HG02759 (cell line): ENCODE results near the gene MAK.
"Not testable (repeated sequence)": the region's sequence is repeated elsewhere in the genome, so short reads cannot be mapped to it uniquely, and the experiment has no call there.

Experiments used
- ATAC-seq: cut with Tn5 transposase; IDR thresholded peaks from one replicate; pipeline ENCODE4 v1.9.1; 2021; ENCODE audit warnings: mild to moderate bottlenecking, moderate library complexity; ENCODE audit not compliant: unreplicated experiment

Gene MAK

DNA sequence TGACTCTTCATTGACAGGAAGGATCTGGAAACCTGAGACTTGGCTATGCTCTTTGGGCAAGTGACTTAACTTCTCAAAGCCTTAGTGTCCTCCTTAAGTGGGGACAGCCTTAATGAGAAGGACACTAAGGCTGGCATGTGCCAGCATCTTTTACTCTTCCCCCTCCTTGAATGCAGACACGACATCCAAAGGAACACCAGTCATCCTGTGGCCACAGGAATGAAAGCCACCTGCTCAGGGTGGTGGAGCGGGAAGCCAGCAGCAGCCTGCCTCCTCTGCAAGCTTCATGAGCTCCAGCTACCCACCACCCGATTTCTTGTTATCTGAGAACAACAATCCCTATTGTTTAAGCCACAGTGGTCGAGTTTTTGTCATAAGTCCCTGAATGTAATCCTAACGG, 46.2 kb downstream of the MAK start:
- no peak for ATAC-seq

DNA sequence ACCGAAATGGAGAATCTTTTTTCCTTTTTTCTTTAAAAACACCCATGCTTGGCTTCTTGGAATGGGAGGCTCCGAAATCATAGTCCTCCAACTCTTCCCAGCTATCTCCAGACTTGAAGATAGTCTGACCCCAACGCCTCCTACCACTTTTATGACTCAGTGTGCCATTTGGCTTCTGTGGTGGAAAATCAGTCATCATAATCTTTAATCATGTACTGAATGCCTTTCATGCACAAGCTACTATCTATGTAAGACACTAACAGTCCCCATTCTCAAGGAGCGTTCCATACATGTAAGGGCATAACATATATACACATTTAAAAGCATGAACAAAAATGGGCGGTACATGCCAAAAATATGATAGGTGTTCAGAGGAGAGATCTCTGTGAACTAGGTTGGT, 46.7 kb downstream of the MAK start:
- ATAC-seq, result no peak

DNA sequence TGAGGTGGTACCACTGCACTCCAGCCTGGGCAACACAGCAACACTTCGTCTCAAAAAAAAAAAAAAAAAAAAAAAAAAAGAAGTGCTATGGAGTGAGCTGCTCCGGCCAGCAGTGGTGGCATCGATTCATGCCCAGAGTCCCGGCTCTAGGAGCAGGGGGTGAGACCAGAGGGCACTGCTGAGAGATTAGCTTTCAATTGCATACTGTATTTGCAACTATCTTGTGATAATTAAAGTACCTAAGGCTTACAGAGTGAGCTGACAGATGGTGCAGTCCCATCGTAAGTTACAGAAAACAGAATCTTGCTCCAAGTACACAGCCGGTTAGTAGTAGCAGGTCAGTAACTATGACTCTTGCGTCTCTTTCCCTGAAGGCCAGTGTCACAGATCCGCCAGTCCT, 59.3 kb downstream of the MAK start:
- no peak for ATAC-seq

DNA sequence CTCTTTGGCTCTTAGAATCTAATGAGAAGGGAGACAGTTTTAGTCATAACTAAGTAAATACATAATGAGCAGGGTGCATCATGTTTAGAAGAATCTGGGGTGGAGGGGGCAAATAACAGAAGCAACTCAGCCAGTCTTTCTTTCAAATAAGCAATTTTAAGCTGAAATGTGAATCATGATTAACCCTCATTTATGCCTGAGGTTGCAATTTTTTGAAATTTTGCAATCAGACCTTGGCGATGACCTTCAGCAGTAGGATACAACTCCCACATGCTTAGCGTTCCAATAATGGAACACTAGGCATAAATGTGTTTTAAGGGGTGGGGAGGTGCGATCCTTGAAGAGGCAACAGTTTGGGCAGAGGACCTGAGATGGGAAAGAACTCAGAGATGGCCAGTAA, 60.1 kb downstream of the MAK start:
- no peak for ATAC-seq

DNA sequence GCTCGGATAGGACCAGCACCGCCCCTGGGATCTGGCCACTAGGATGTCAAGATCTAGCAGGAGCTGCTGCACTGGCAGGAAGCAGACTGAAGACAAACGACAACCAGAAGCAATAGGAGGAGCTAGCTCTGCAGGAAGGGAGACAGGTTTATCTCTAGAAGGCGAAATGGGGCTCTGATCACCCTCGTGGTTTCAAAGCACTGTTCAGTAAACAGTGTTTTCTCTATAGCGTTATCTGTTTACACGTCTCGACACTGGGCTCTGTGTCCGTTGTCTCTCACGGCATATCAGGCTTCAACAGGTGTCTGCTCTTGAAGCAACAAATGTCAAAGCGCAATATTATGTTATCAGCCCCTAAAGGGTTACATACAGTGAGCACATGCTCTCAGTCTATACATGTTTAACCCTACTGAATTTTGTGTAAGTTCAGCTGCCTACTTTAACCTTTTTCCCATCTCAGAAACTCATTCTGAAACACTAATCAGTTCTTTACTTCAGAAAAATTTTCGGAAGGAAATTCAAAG, 66.9 kb downstream of the MAK start:
- ATAC-seq, result no peak

DNA sequence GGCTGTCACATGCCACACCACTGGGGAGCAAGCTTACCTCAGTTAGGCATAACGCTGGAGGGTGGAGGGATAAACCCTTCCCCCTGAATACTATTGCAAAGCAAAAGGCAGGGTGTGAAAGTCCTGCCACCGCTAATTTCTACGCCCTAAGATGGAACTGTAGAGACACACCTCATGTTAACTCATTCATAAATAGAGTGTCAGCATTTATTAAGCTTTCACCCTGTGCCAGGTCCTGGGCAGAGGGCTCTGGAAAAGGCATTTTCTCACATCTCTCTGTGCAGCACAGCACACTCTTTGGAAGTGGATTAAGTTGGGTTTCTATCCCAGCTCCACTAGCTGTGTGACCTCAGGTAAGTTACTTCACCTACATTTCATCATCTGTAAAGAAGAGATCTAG, 68.9 kb downstream of the MAK start:
- no peak for ATAC-seq

DNA sequence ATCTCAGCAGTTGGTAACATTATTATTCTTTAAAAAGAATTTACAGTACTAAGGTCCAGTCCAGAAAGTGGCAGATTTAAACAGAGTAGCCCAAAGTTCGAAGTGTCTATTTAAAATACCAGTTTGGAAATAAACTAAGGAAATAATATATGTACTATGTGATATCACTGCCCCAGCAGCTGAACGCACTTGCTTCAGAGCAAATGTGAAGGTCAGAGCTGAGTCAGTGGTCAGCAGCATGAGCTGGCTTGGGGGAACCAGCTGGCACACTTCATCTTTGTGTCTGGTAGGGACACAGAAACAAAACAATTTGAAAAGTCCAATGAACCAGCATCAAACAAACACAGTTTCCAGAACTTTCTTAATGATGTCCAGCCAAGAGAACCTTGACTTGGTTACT, 75.3 kb downstream of the MAK start:
- ATAC-seq, result no peak

DNA sequence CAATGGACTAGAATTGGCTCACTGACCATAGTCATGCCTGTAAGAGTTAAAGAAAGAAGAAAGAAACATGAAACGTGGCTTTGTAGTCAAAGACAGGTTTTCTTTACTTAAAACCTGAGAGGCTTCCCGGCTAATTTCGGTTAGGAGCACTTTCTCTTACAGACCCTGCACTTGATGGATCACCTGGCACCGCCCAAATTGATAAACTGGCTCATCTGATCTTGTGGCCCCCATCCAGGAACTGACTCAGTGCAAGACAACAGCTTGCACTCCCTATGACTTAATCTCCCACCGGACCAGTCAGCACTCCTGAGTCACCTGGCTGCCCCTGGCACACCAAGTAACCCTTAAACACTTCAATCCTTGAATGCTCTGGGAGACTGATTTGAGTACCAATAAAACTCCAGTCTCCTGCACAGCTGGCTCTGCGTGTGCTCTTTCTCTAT, 78.4 kb downstream of the MAK start:
- ATAC-seq, result no peak

DNA sequence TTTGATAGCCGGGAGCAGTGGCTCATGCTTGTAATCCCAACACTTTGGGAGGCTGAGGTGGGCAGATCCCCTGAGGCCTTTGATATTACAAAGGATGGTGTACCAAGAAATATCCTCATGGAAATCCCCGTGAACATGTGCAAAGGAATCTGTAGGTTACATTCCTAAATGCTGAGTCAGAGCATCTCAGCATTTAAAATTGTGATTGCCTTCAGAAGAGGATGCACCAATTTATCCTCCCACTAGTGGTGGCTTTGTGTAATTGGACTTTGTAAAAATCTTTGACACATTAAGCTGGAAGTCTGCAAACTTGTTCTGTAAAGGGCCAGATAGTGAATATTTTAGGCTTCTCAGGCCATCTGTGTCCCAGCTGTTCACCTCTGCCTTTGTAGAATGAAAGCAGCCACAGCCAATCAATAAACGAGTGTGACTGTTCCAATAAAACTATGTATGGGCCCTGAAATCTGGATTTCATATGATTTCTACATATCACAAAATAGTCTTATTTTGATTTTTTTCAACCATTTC, 79.0 kb downstream of the MAK start:
- ATAC-seq, result peak; percentile 80

DNA sequence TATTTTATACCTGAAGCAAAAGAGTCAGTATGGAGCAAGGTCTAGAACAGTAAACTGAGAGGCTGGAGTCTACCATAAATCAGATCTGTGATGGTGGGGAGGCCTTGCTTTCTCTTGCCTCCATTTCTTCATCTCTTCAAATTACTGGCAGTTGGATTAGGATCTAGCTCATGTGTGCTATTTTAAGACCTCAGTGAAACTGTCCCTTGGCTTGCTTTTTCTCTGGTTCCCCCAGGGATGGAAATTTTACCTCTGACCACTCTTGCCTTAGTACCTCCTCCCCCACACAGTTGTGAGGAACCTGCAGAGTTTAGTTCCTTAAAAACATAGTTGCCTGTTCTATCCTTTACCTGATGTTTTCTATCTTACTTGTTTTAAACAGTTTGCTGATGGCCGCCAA, 82.3 kb downstream of the MAK start:
- ATAC-seq, result no peak

DNA sequence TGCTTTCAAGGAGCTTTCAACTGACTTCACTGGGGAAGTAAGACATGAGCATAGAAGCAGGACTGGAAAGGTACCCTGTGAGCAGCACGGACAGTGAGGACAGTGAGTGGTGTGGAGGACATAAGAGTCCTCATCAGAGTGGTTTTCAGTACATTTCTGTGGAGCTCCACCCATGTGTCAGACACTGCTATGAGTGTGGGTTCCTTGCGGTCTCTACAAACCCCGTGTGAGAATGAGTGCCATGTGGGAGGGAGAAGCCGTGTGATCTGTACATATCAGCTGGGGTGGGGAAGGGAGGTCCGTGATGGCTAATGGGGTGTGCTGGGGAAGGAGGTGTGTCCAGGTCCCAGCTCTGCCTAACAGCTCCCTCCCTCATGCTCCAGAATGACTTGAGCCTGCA, 86.6 kb downstream of the MAK start:
- ATAC-seq, result not testable (repeated sequence)

DNA sequence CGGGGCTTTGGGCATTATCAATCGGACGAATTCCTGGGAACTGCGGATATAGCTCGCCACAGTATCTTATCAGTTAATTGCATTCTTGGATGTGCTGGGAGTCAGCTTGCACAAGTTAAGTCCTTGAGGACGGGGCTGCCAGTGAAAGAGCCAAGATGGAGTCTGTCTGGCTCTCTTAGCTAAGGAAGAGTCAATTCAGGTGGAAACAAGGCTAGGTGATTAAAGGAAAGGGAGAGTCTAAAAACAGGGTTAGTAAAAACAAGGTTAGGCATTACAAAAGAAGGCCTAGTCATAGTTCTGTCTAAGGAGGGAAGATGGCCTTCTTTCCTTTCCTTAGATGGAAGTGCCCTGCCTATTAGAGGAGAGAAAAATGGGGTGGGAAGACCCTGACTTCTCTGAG, 87.8 kb downstream of the MAK start:
- not testable (repeated sequence) for ATAC-seq

DNA sequence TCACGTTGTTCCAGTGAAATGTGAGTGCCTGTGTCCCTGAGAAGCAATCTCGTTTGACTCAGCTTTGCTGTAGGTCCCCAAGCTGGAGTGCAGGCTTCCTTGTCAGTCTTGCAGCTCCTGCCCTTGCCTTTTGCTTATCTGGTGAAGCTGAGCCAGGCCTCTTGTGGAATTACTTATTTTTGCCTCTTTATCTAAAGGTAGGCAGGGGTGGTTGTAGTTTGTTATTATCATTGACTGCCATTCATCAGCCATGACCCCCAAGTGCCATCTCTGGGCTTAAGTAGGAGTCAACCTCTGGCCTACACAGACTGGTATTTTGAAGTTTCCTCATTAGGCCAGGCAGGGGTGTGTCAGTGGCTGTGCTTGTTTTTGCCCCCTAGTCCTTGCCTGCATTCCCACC, 88.6 kb downstream of the MAK start:
- ATAC-seq, result no peak

DNA sequence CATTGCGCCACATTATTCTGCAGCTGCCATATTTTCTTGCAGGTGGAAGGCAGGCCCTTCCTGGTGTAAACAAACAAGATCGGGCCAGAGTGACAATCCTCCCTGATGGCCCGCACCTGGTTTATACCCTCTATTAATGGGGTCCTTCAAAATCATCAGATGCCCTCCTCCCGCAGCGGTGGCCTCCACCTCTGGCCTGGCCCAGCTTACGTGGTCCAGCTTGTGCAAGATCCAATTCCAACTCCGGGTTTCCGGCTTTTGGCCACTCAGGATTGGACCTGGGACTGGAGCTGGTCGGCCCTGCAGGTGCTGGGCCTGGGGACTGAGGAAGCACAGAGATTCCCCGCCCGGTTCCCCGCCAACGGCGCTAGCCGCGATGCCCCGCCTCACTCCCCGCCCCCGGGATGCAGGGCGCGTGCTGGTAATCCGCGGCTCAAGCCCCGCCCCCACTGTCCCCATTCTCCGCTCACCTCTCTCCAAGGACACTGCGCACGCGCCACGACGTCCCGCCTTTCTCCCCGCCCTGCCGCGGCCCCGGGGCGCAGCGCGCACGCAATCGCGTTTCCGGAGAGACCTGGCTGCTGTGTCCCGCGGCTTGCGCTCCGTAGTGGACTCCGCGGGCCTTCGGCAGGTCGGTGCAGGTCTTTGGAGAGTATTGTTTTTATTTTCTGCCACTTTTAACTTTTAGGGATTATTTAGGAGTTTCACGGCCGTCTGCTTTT, 90.9 kb downstream of the MAK start, which contains the start of gene TMEM14B:
Gene TMEM14B (plus strand): TSS at position 555 of the 722 bp plus-strand sequence. CDS start 1,441 bp downstream, outside the sequence.
- peak; percentile 98 for ATAC-seq

DNA sequence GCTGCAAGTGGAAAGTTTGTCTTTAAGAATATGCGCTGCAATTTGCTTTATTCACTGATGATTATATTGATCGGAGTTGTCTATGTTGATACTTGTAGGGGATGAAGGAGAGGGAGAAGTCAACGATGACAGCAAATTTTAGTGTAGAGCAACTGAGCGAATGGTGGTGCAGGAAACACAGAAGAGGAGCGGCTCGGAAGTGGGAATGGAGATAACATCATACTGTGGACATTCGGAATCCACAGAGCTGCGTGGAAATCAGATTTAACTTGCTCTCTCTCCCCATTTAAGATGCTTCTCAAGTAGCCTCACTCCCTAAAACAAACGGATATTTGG, 91.5 kb downstream of the MAK start:
- no peak for ATAC-seq

DNA sequence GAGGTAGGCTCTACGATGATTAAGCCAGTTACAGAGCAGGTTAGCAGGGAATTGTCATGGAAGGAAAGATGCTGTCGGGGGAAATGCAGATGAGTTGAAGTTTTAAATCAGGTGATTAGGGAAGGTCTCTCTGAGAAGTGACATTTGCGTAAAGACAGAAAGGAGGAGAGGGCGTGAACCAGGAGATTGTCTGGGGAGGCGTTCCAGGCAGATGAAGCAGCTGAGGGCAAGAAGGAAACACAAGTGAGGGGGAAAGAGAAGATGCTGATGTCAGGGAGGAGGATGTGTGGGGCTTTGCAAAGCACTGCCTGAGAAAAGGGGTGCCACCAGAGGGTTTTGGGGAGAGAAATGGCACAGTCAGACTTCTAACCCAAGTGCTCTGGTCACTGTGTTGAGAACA, 93.2 kb downstream of the MAK start:
- no peak for ATAC-seq

DNA sequence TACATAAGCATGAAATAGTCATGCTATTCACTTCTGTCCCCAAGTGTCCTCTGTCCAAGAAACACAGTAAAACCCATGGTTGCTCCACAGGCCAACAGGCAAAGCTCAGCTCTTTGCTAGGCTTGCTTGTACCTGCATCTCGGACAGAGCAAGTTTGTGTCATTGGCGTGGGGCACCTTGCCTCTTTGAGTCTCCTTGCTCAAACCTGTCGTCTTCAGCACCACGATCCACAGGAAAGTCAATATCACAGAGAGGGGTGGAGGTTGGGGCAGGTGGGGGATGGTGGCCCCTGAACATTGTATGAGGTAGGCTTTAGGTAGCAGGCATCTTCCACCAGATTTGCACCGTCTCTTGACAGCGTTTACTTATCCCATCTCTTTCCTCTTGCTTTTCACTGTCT, 94.8 kb downstream of the MAK start:
- ATAC-seq, result no peak

DNA sequence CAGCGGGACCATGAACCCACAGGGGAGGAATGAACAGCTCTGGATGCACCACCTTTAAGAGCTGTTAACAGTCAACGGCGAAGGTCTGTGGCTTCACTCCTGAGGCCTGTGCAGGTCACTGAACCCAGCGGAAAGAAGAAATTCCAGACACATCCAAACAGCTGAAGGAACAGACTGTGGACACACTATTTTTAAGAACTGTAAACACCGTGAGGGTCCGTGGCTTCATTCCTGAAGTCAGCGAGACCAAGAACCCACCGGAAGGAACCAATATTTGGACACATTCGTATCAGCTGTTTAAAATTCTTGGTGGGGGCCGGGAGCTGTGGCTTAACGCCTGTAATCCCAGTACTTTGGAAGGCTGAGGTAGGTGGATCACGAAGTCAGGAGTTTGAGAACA, 96.1 kb downstream of the MAK start:
- no peak for ATAC-seq

DNA sequence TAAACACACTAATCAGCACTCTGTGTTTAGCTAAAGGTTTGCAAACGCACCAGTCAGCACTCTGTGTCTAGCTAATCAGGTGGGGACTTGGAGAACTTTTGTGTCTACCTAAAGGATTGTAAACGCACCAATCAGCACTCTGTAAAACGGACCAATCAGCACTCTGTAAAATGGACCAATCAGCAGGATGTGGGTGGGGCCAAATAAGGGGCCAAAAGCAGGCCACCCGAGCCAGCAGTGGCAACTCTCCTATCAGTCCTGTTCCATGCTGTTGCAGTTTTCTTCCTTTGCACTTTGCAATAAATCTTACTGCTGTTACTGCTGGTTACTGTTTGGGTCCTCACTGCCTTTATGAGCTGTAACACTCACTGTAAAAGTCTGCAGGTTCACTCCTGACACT, 96.7 kb downstream of the MAK start:
- not testable (repeated sequence) for ATAC-seq

DNA sequence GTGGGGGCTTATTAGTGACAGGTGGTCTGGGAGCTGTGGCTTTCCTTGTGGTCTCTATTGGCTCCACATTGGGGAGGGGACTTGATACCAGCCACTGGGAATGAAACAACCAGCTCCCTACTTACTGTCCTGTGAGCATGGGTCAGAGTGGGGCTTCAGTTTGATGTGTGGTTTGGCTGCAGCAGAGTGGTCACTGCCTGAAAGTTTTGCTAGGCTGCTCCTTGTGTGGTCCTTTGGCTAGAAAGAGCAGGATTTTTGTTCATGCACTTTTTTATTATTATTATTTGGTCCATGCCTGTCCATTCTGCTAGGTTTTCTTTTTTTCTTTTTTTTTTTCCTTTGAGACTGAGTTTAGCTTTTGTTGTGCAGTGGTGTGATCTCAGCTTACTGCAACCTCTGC, 98.3 kb downstream of the MAK start:
- no peak for ATAC-seq

DNA sequence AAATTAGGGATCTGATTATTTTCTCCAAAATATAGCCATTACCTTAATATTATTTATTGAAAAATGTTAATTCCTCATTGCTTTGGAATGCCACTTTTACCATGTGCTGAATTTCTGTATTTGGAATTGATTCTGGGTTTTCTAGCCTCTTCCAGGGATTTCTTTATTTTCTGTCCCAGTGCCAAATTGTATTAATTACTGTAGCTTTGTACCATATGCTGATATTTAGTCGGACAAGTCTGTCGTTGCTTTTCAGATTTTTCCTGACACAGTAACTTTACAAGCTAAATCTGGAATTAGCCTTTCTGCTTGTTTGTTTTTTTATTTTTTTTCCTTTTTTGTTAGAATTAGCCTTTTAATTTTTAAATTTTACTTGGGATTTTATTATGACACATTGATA, 101.6 kb downstream of the MAK start:
- no peak for ATAC-seq

DNA sequence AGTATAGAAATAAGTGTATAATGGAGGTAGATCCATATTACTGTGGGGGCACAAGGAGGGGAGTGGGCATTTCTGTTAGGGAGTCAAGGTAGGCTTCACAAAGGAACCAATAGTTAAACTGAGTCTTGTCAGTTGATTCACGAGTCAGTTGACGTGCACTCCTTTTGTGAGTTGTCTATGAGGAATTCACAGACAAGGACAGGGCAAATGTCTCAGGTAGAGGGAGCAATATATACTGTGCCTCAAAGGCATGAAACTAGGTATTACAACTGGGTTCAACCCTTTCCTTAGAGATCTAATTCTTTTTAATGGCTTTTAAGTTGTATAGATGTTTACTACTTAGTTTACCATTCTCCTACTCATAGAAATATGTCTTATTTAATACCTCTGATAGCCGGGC, 104.5 kb downstream of the MAK start:
- ATAC-seq, result no peak
